ENCODE measurements around the gene MERTK.

Gene MERTK

DNA sequence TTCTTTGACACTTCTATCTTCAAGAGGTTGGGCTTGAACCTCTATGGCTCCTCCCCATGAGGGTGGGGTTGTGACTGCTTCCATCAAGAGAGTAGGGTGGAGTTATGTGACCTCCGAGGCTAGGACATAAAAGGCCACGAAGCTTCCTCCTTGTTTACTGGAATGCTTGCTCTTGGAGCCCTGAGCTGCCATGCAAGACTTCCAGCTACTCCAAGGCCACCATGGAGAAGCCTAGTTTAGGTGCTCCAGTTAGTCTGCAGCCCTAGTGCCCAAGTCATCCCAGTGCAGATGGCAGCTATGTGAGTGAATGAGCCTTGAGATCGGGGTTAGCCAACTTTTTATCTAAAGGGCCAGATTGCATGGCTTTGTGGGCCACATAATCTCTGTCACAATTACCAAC is 2.4 kb upstream of the MERTK start:
- no peak for TF ChIP-seq CTCF (IDR thresholded peaks at IDR 0.05; ENCODE audit: low read depth, low read length)
- H3K4me3 ChIP-seq (replicated peaks in 1 of 2; ENCODE audit: low read depth in 2 of 2, low read length in 2 of 2): no peak overlapping the region

GRCh38 chr2:111896576-111896975 is 1.8 kb upstream of the MERTK start:
- no peak overlapping the region for H3K4me3 ChIP-seq (replicated peaks in 1 of 2; ENCODE audit: low read depth in 2 of 2, low read length in 2 of 2)
- DNase-seq (ENCODE audit: low read depth in 2 of 2): no peak
- TF ChIP-seq CTCF (IDR thresholded peaks at IDR 0.05; ENCODE audit: low read depth, low read length): no peak

More for the DNA sequence above, 2.4 kb upstream of the MERTK start:
- no peak for DNase-seq (ENCODE audit: low read depth in 2 of 2)

DNA sequence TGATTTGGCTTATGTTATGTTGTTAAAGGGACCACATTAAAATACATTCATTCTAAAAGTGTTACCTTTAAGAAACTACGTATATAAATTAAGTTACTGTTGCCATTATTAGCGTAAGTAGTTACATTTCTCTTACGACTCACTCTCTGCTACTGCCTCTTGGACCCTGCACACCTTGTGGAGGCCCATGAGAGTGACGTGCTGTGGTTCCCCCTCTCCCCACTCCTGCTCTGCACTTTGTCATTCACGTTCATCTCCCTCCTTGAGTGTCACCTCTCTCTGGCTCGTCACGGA is 830 bp upstream of the MERTK start:
- no peak for TF ChIP-seq CTCF (IDR thresholded peaks at IDR 0.05; ENCODE audit: low read depth, low read length)
- peak overlapping the region; percentile 57 to 60 for H3K4me3 ChIP-seq (replicated peaks in 1 of 2; ENCODE audit: low read depth in 2 of 2, low read length in 2 of 2)
- no peak for DNase-seq (ENCODE audit: low read depth in 2 of 2)

DNA sequence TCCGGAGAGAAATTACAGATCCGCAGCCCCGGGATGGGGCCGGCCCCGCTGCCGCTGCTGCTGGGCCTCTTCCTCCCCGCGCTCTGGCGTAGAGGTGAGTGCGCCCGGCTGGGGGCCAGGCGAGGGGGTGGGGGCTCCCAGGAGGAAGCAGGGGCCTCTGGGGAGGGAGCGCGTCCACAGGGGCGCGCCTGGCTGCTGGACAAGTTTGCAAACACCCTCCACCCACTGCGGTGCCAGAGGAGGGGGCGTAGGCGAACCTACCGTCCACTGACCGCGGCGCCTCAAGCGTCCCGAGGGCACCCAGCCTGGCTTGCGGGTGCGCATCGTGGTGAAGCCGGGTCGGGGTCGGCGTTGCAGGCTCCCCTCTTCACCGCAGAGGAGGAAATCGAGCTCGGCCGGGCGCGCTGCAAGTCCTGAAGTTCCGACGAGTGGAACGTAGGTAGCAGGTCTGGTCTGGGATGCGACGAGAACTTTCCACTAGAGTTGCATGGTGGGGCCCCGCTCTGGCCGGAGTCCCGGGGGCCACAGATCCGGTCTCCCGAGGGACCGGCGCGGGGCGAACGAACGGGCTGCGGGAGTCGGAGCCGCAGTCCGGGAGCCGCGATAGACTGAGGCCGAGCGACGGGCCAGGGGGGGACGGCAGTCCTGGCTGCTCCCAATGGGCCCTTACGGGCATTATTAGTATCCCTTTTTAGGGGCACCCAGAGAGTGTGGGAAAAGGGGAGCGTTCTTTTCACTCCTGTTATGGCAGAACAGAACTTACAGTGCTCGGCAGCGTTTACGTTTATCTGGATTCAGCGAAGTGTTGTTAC is 502 bp downstream of the MERTK start:
- DNase-seq (ENCODE audit: low read depth in 2 of 2): peak in 1 of 2 donors; percentile 12
- TF ChIP-seq CTCF (IDR thresholded peaks at IDR 0.05; ENCODE audit: low read depth, low read length): no peak
- H3K4me3 ChIP-seq (replicated peaks in 1 of 2; ENCODE audit: low read depth in 2 of 2, low read length in 2 of 2): peak overlapping the region; percentile 44 to 59

DNA sequence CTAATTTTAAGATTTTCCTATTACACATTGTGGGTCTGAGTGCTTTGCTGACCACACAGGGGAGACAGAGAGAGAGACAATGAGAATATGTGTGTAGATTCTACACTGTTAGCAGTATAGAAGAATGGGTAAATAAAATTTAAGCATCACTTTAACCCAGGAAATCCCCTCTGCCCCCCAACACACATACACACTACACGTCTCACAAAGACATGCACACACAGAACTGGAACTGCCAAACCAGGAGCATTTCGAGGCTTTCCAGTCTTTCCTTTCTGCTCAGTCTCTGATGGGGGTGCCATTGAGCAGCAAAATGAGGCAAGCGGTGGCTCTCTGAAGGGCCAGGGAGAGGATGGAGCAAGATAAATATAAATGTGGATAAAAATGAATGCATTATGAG is 2.5 kb downstream of the MERTK start:
- H3K4me3 ChIP-seq (replicated peaks in 1 of 2; ENCODE audit: low read depth in 2 of 2, low read length in 2 of 2): no peak overlapping the region
- DNase-seq (ENCODE audit: low read depth in 2 of 2): peak; percentile 49 to 52
- peak; percentile 41 for TF ChIP-seq CTCF (IDR thresholded peaks at IDR 0.05; ENCODE audit: low read depth, low read length)

- no peak overlapping the region for H3K4me3 ChIP-seq (replicated peaks in 1 of 2; ENCODE audit: low read depth in 2 of 2, low read length in 2 of 2)
- TF ChIP-seq CTCF (IDR thresholded peaks at IDR 0.05; ENCODE audit: low read depth, low read length): no peak
- DNase-seq (ENCODE audit: low read depth in 2 of 2): no peak
These were observed 5.1 kb downstream of the MERTK start for GRCh38 chr2:111903516-111903915.
